ENCODE data around the gene ABCB1.

The ABCB1 gene

DNA sequence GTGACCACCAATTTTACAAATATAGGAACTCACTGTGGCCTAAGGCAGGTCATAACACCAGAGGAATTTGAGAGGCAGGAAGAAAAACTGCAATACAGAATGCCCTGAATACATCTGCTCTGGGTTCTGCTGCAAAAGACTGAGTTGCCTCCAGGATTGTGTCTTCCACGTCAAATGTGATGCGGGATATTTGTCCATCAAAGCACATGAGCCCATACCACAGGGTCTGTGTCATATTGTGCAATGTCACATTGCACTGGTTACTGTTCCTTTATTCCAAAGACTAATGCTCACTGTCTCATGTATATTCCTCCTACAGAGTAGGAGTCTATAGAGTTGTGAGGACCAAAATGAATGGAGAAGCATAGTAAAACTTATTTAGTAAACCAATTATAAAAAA lies 66.6 kb downstream of the ABCB1 start:
- TF ChIP-seq, protein P1, sequence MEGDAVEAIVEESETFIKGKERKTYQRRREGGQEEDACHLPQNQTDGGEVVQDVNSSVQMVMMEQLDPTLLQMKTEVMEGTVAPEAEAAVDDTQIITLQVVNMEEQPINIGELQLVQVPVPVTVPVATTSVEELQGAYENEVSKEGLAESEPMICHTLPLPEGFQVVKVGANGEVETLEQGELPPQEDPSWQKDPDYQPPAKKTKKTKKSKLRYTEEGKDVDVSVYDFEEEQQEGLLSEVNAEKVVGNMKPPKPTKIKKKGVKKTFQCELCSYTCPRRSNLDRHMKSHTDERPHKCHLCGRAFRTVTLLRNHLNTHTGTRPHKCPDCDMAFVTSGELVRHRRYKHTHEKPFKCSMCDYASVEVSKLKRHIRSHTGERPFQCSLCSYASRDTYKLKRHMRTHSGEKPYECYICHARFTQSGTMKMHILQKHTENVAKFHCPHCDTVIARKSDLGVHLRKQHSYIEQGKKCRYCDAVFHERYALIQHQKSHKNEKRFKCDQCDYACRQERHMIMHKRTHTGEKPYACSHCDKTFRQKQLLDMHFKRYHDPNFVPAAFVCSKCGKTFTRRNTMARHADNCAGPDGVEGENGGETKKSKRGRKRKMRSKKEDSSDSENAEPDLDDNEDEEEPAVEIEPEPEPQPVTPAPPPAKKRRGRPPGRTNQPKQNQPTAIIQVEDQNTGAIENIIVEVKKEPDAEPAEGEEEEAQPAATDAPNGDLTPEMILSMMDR (IDR thresholded peaks at IDR 0.05) = no peak

DNA sequence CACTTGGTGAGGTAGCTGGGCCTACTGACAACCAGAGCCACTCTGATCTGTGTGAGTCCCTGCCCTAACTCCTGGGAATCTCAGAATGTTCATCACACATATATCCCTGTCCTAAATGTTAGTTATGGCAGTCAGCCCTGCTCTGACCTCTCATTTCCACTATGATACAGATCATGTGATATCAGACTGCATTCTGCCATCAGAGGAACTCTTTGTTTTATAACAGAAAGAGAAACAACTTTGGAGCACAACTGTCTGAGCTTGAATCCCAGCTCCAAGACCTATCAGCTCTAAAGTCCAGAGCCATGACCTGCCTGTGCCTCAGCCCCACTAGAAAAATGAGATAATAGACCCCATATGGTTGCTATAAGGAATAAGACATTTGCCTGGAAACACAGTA lies 70.6 kb downstream of the ABCB1 start:
- TF ChIP-seq, protein P1 (IDR thresholded peaks at IDR 0.05) = no peak

DNA sequence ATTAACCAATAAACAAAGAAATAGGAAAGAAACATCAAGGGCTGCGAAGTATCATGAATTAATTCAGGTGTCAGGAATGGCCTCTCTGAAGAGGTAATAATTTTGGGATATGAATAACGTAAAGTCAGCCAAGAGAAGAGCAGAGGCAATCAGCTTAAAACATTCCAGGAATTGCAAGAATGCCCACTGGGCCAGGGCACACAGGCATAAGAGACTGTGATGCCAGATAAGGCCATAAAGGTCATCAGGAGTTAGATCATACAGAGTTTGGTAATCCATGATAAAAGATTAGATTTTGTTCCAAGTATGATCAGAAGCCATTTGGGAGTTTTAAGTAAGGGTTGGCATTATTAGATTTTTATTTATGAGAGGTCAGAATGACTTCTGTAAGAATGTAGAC lies 72.0 kb downstream of the ABCB1 start:
- TF ChIP-seq, protein P1 (IDR thresholded peaks at IDR 0.05) = no peak

DNA sequence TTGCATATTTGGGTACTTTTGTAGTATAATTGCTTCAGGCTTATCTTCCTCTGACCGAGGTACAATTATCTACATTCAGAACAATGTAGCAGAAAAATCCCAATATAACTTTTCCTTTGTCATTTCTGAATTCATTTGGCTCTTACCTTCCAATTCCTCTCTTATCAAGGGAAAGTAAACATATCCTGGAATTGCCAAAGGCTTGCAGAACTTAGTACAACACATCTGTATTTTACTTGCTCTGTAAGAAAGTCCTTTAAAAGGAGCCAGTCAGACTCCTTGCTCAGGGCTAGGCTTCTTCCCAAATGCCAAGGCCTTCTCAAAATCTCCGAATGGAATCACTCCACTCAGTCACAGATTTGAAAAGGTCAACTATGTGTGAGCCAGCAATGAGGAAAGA lies 81.9 kb downstream of the ABCB1 start:
- TF ChIP-seq, protein P1 (IDR thresholded peaks at IDR 0.05) = no peak

- TF ChIP-seq, protein P1 (IDR thresholded peaks at IDR 0.05) = no peak
These were observed 82.8 kb downstream of the ABCB1 start for GRCh38 chr7:87517891-87518290.

GRCh38 chr7:87517136-87517815 lies 83.4 kb downstream of the ABCB1 start:
- TF ChIP-seq, protein P1 (IDR thresholded peaks at IDR 0.05) = no peak

DNA sequence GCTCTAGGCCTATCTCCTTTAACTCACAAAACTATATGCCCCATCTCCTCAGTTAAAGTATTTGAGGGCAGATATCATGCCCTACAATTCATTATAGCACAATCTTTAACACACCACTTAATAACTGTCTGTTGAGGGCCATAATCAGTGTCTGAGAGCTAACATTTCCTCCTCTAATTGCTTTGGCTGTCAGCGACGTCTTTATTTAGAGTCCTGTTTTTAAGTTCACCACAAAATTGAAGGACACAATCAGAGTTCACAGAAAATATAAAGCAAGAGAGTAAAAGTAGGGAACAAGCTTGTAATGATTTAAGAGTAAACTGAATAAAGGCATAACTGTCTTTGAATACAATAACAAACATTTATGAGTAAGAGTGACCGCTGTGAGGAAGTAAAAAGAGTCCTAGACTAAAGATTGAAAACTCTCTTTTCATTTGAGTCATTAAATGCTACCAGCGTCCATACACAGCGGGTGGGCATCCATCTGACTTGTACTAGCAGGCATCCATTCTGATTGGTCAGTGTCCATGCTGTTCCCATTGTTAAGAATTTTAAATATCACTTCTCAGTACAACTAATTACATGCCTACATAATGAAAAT lies 86.8 kb downstream of the ABCB1 start:
- TF ChIP-seq, protein P1 (IDR thresholded peaks at IDR 0.05) = no peak
